ENCODE results near the gene SH3TC2.

The SH3TC2 gene

DNA sequence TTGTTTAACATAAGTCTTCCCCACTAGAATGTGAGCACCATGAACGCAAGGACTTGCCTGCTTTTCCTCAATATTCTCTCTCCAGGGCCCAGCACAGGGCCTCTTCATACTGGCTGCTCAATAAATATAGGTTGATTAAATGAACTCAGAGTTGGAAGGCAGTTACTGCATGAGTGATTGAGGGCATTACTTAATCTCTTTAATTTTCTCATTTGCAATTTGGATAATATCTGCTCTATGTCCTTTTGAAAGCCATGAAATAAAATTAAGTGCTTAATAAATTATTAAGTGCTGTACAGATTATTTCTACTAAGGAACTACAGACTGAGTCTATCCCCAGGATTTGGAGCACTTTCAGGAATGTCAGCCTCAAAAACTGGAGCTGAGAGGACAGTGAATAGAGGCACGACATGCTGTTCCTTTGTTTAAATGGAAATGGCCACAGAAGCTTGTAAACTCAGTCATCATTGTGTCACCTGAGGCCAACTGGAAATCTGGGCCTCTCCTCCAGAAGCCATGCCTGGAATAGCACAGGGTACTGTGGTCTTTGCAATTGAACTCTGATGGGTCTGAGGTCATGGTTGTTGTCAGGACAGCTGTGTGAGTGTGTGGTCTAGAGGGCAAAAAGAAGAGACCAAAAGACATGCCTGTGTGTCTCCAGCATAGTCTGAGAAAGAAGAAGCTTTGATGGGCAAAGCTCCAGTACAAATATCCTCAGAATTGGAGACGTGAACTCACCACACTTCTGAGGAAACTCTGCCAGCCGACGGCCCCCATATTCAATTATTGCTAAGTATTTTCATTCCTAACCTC lies 86.1 kb downstream of the SH3TC2 start:
- TF ChIP-seq, protein P1, sequence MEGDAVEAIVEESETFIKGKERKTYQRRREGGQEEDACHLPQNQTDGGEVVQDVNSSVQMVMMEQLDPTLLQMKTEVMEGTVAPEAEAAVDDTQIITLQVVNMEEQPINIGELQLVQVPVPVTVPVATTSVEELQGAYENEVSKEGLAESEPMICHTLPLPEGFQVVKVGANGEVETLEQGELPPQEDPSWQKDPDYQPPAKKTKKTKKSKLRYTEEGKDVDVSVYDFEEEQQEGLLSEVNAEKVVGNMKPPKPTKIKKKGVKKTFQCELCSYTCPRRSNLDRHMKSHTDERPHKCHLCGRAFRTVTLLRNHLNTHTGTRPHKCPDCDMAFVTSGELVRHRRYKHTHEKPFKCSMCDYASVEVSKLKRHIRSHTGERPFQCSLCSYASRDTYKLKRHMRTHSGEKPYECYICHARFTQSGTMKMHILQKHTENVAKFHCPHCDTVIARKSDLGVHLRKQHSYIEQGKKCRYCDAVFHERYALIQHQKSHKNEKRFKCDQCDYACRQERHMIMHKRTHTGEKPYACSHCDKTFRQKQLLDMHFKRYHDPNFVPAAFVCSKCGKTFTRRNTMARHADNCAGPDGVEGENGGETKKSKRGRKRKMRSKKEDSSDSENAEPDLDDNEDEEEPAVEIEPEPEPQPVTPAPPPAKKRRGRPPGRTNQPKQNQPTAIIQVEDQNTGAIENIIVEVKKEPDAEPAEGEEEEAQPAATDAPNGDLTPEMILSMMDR (conservative IDR thresholded peaks at IDR 0.05; ENCODE audit: low read length) = no peak
- DNase-seq (ENCODE audit: low read depth) = peak; percentile 72
- H3K4me3 ChIP-seq (ENCODE audit: low read length) = no peak overlapping the region

DNA sequence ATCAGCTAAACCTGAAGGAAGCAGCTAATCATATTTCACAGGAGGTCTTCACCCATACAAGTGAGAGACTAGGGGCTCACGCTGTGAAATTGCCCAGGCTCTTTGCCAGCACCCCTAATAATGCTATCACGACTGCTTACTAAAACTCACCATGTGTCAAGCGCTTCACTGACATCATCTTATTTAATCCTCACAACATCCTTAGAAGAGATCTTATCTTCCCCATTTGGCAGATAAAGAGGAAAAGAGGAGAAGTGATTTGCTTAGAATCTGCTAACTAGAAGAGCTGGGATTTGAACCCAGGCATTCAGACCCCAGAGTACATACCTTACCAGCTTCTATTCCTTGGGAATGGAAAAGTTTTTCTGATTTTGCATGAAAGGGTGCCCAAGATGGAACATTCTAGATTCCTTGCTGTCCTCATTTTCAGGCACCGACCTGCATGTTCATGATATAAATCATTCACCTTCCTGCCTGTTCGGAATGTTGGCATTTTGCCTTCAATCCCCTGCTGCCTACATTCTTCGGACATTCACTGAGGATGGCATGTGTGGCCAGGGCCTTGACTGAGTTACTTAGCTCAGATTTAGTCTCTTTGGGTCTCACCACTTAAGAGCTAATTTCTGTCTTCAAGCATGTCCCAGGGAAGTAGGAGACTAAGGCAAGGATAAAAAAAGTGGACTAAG lies 88.1 kb downstream of the SH3TC2 start:
- TF ChIP-seq, protein P1 (conservative IDR thresholded peaks at IDR 0.05; ENCODE audit: low read length) = no peak
- no peak overlapping the region for H3K4me3 ChIP-seq (ENCODE audit: low read length)
- no peak for DNase-seq (ENCODE audit: low read depth)

DNA sequence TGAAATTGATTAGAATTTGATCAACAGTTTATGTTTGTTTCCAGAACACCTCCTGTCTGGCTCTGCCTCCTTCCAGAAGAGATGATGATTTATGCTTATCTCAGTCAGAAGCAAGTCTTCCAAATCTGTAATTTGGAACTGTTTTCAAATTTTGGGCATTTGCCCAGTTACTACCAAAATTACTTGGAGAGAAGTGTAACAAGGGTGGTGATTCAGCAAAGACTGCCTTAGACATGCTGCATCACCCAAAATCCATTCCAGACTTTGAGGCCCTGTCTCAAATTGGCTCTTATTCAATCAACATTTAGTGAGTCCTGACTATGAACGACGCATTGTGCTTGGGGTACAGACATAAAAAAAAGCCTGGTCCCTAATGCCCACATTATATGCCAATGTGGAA lies 89.4 kb downstream of the SH3TC2 start:
- H3K4me3 ChIP-seq (ENCODE audit: low read length) = no peak overlapping the region; the same call in 1 of the 2 replicates
- peak; percentile 78 for DNase-seq (ENCODE audit: low read depth)
- TF ChIP-seq, protein P1 (conservative IDR thresholded peaks at IDR 0.05; ENCODE audit: low read length) = no peak

DNA sequence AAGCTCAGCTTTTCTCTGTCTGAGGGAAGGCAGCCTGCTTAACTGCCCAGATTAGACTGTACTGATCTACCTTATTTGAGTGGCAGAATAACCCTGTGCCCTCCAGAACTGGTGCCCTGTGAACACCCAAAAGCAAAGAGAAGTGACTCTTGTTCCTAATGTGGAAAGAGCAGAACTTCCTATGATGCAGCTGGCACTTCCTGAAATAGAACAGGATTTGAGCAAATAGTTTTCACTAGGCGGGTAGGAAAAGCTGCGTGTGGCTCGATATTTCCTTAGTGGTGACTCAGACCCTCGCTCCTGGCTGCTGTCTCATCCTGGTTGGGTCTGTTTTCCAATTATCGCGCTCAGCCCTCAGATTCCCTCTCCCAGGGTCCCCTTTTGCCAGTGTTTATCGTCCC lies 89.9 kb downstream of the SH3TC2 start:
- DNase-seq (ENCODE audit: low read depth) = peak; percentile 87
- TF ChIP-seq, protein P1 (conservative IDR thresholded peaks at IDR 0.05; ENCODE audit: low read length) = peak; percentile 19; the same call in 1 of the 2 replicates
- no peak overlapping the region for H3K4me3 ChIP-seq (ENCODE audit: low read length)

DNA sequence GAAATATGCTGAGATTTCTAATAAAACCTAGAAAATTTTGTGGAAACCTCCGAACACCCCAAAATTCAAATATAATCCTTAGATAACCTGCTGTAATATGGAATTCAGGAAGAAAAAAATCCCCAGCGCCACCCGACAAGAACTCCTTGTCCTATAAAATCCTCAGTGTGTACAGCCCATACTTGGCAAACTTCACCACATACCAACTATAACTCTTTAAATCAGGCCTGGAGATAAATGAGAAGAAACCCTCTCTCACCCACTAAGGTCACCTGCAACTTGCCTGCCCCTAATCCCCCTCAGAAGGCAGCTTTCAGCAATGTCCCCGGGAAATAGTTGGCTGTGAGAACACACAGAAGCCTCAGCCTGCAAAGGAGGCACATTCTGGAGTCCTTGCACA lies 90.5 kb downstream of the SH3TC2 start:
- H3K4me3 ChIP-seq (ENCODE audit: low read length) = no peak overlapping the region
- TF ChIP-seq, protein P1 (conservative IDR thresholded peaks at IDR 0.05; ENCODE audit: low read length) = no peak
- DNase-seq (ENCODE audit: low read depth) = no peak

DNA sequence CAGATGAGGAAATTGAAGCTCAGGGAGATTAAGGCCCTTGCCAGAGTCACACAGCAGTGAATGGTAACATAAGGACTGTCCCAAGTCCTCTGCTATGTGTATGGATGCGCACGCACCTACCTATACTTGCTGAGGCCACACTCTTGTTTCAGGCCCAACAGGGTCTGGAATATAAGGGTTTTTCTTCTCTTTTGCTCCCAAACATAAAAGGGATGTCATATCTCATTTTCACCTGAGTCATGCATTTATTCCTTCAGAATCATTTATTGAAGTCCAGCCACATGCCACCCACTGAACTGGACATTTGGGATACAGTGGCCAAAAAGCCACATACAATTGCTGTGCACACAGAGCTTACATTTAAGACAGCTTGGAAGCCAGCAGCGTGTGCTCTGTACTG lies 92.0 kb downstream of the SH3TC2 start:
- no peak for DNase-seq (ENCODE audit: low read depth)
- no peak overlapping the region for H3K4me3 ChIP-seq (ENCODE audit: low read length)
- TF ChIP-seq, protein P1 (conservative IDR thresholded peaks at IDR 0.05; ENCODE audit: low read length) = no peak

DNA sequence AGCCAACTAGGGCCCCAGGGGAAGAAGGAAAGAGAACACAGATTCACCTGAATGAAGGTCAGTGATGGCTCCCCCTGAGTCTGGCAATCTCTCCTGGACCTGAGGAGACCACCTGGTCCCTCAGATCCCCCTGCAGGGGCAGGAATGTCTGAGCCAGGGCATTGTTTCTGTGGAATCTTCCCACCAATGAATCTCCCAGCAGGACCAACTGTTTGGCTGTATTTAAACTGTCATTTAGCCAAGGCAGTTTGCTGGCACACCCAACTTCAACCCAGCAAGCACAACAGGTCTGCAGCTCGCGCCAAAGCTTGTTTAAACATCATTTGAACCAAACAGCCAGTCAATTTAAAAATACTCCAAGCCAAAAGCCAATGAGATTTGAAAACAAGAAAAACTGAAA lies 92.6 kb downstream of the SH3TC2 start:
- TF ChIP-seq, protein P1 (conservative IDR thresholded peaks at IDR 0.05; ENCODE audit: low read length) = no peak
- no peak overlapping the region for H3K4me3 ChIP-seq (ENCODE audit: low read length)
- peak; percentile 33 for DNase-seq (ENCODE audit: low read depth)

Data from AG10803 (cell line).